ENCODE data around the gene COMMD7.

DNA sequence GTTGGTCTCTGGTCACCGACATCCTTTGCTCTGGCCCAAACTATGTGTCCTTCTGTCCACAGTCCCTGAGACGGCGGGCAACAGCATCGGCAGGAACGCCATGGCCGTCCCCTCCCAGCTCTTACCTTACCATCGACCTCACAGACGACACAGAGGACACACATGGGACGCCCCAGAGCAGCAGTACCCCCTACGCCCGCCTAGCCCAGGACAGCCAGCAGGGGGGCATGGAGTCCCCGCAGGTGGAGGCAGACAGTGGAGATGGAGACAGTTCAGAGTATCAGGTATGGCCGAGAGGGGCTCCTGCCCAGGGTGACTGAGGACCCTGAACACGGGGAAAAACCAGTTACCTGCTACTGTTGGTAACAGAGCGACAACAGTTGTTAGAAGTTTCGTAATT is 43.9 kb upstream of the COMMD7 start:
- TF ChIP-seq, protein P1, sequence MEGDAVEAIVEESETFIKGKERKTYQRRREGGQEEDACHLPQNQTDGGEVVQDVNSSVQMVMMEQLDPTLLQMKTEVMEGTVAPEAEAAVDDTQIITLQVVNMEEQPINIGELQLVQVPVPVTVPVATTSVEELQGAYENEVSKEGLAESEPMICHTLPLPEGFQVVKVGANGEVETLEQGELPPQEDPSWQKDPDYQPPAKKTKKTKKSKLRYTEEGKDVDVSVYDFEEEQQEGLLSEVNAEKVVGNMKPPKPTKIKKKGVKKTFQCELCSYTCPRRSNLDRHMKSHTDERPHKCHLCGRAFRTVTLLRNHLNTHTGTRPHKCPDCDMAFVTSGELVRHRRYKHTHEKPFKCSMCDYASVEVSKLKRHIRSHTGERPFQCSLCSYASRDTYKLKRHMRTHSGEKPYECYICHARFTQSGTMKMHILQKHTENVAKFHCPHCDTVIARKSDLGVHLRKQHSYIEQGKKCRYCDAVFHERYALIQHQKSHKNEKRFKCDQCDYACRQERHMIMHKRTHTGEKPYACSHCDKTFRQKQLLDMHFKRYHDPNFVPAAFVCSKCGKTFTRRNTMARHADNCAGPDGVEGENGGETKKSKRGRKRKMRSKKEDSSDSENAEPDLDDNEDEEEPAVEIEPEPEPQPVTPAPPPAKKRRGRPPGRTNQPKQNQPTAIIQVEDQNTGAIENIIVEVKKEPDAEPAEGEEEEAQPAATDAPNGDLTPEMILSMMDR (conservative IDR thresholded peaks at IDR 0.05) = no peak
- no peak for TF ChIP-seq EZH2 (IDR thresholded peaks at IDR 0.05; ENCODE audit: low read depth)
